Activated T-helper 1 cell treated with Interleukin-2 at 50 U/mL for 16 hours (primary cell): ENCODE results near the gene TMEM263.
"Not testable (repeated sequence)": the region's sequence is repeated elsewhere in the genome, so short reads cannot be mapped to it uniquely, and the experiment has no call there.

Experiments used
- DNase-seq: peaks from one replicate; pipeline ENCODE4 v3.0.0-alpha.2; 2020; ENCODE audit warnings: low read depth

TMEM263 gene

GRCh38 chr12:106986625-106987389 is 31.1 kb downstream of the TMEM263 start, which contains the start of gene MTERF2:
MTERF2 (minus strand) TSS chr12:106987146; CDS start chr12:106978714, 8,432 bp downstream.
- DNase-seq = peak; percentile 63

GRCh38 chr12:106987846-106988245 is 32.1 kb downstream of the TMEM263 start:
- DNase-seq = no peak

GRCh38 chr12:106994579-106995220 is 39.0 kb downstream of the TMEM263 start:
- DNase-seq = no peak

GRCh38 chr12:106996102-106996501 is 40.4 kb downstream of the TMEM263 start:
- DNase-seq = not testable (repeated sequence)

- no peak for DNase-seq
Measured at GRCh38 chr12:106997916-106998315, 42.2 kb downstream of the TMEM263 start.

GRCh38 chr12:106999446-106999845 is 43.7 kb downstream of the TMEM263 start:
- no peak for DNase-seq

GRCh38 chr12:107002665-107003064 is 47.0 kb downstream of the TMEM263 start:
- DNase-seq = not testable (repeated sequence)

- no peak for DNase-seq
Measured at GRCh38 chr12:107007411-107007810, 51.7 kb downstream of the TMEM263 start.

GRCh38 chr12:107011519-107011918 is 55.8 kb downstream of the TMEM263 start:
- no peak for DNase-seq

GRCh38 chr12:107012736-107013425 is 57.2 kb downstream of the TMEM263 start:
- DNase-seq = no peak

- DNase-seq = no peak
Measured at GRCh38 chr12:107014055-107014454, 58.3 kb downstream of the TMEM263 start.

- DNase-seq = no peak
Measured at GRCh38 chr12:107017042-107017441, 61.3 kb downstream of the TMEM263 start.

- DNase-seq = no peak
Measured at GRCh38 chr12:107019546-107019945, 63.8 kb downstream of the TMEM263 start.
